Ovary (tissue), 9 donors: Measurements from ENCODE around the gene NXF1. TPM values are rescaled to one million over a fixed set of nuclear protein-coding genes. Genes with fewer than 3 reads are reported as not detected.
"Not testable (repeated sequence)": the region's sequence is repeated elsewhere in the genome, so short reads cannot be mapped to it uniquely, and the experiment has no call there.

Source experiments
- DNase-seq, 5 donors: peaks; one replicate each; pipeline ENCODE4 v3.0.0-alpha.2; 2019 to 2020
- H3K27ac ChIP-seq, 2 donors: fragments of 200-600 bp; one replicate each; pipeline versions ENCODE4 v1.5.1 to v1.8.0; 2019 to 2022
- H3K27me3 ChIP-seq: fragments of 200-600 bp; one replicate; pipeline ENCODE4 v1.8.0; 2022
- H3K36me3 ChIP-seq: fragments of 200-600 bp; sonication (generic); one replicate; pipeline ENCODE4 v1.5.1; 2019
- H3K4me1 ChIP-seq: one replicate; pipeline ENCODE4 v1.8.1; 2013; ENCODE audit warnings: mild to moderate bottlenecking, moderate library complexity; ENCODE audit not compliant: insufficient read depth
- H3K4me3 ChIP-seq: fragments of 200-600 bp; sonication (generic); one replicate; pipeline ENCODE4 v1.5.1; 2017
- H3K9me3 ChIP-seq, 2 donors: fragments of 200-600 bp in 1 of 2; sonication (generic) in 1 of 2; one replicate each; pipeline versions ENCODE4 v1.5.1 to v1.8.1; 2013 to 2019; ENCODE audit warnings: mild to moderate bottlenecking in 1 of 2, moderate library complexity in 1 of 2
- CTCF ChIP-seq, 3 donors: fragments of 450-650 bp in 2 of 3; fragments of 200-600 bp in 1 of 3; IDR thresholded peaks; one replicate each; pipeline versions ENCODE4 v1.5.1 to v1.8.0; 2016 to 2022; ENCODE audit warnings: antibody characterized with exemption in 3 of 3, mild to moderate bottlenecking in 1 of 3
- EP300 ChIP-seq: sonication (generic); formaldehyde crosslinking; IDR thresholded peaks from one replicate; pipeline ENCODE4 v1.6.1; 2017; ENCODE audit warnings: antibody characterized with exemption
- POLR2A ChIP-seq: fragments of 450-650 bp; IDR thresholded peaks from one replicate; pipeline ENCODE4 v1.6.1; 2017; ENCODE audit warnings: antibody characterized with exemption, mild to moderate bottlenecking, moderate library complexity
- WGBS, 3 donors: extraction: QIAGEN DNeasy Blood & Tissue Kit in 1 of 3; methylation state at CpG; one replicate each; pipeline versions ENCODE4 v1.1.5 to v1.1.7; 2013 to 2017; 5-methylcytosine and 5-hydroxymethylcytosine counted together
- intact Hi-C, 4 donors: fragments of 100-400 bp; cut with DNase I; formaldehyde crosslinking; loops; one replicate each; pipeline versions ENCODE4 v1.11.0 to v1.15.1; 2022 to 2023
- polyA plus RNA-seq, 2 donors: library from polyadenylated mRNA; stranded (reverse); fragments of 200-250 nt in 1 of 2; fragments of 350-450 nt in 1 of 2; fragmentation: Illumina TruSeq in 1 of 2; extraction: RNeasy Lipid Tissue Mini Kit (QIAGEN cat#74804) in 1 of 2; gene quantifications; one replicate each; pipeline ENCODE4 v1.2.3, GENCODE V29; 2013 to 2014
- total RNA-seq, 7 donors: library from RNA; depleted of rRNA in 2 of 7; stranded (reverse); fragments of >200 nt in 2 of 7; fragmentation: NEBNext Ultra II Directional in 3 of 7; extraction: Animal tissue kit (Norgen Biotek cat#: 25700) in 3 of 7; gene quantifications; one replicate each; pipeline versions ENCODE4 v1.1.0 to v1.2.4, GENCODE V29; 2016 to 2023
- donor health status: DM: no; HTN: no; CAD: no; lungs with moderate emphysema.
- donor health status: DM: no; HTN: no; CAD: no.
- donor health status: Bipolar disorder and iron deficiency.
- donor health status: DM: yes; HTN: yes; CAD: no.
- donor health status: DM: no; HTN: no; CAD: no.
- donor health status: DM: yes; HTN: yes; CAD: no.

NXF1 gene
- total and polyA plus RNA-seq, 9 donors: 48.8 to 125 (median 80.1) TPM

- DNase-seq: no peak
- Histone ChIP-seq H3K4me3 (no peak overlapping the region), H3K4me1 (no peaks in the 10 kb centered on the region), H3K27ac (no peak overlapping the region), H3K9me3 (no peaks in the 10 kb centered on the region), H3K27me3 (no peaks in the 10 kb centered on the region), H3K36me3 (no peaks in the 10 kb centered on the region)
- WGBS, 3 donors: 85 to 94% (median 91%) methylated on average over 3 of the region's 3 CpGs
- no peak for TF ChIP-seq POLR2A
- no peak for TF ChIP-seq EP300
- no peak for TF ChIP-seq CTCF (IDR thresholded peaks at IDR 0.05)
- intact Hi-C loops: no loop called here
Observed at GRCh38 chr11:62846177-62846576, 40.9 kb upstream of the NXF1 start.

- Histone ChIP-seq H3K27me3 (no peaks in the 10 kb centered on the region), H3K36me3 (no peaks in the 10 kb centered on the region), H3K27ac (no peak overlapping the region), H3K4me1 (no peaks in the 10 kb centered on the region), H3K4me3 (no peak overlapping the region), H3K9me3 (no peaks in the 10 kb centered on the region)
- DNase-seq: no peak
- intact Hi-C loops: loop anchor here in 1 of 4 donors (5.0 kb wide), 1 partner anchor 117 kb away; the partner anchor contains the start of genes HNRNPUL2 and TTC9C
- no peak for TF ChIP-seq EP300
- no peak for TF ChIP-seq CTCF (IDR thresholded peaks at IDR 0.05)
- no peak for TF ChIP-seq POLR2A
- WGBS, 3 donors: 94 to 95% (median 95%) methylated on average over 3 of the region's 3 CpGs
Observed at GRCh38 chr11:62844154-62844553, 38.9 kb upstream of the NXF1 start.

GRCh38 chr11:62843466-62843865 lies 38.2 kb upstream of the NXF1 start:
- Histone ChIP-seq H3K9me3 (no peaks in the 10 kb centered on the region), H3K27ac (no peak overlapping the region), H3K4me3 (no peak overlapping the region), H3K27me3 (no peaks in the 10 kb centered on the region), H3K4me1 (no peaks in the 10 kb centered on the region), H3K36me3 (no peaks in the 10 kb centered on the region)
- 91 to 96% (median 95%) methylated on average over 3 of the region's 3 CpGs for WGBS, 3 donors
- no peak for DNase-seq
- TF ChIP-seq POLR2A: no peak
- no peak for TF ChIP-seq EP300
- no peak for TF ChIP-seq CTCF (IDR thresholded peaks at IDR 0.05)
- intact Hi-C loops: loop anchor here in 1 of 4 donors (5.0 kb wide), 1 partner anchor 116 kb away; the partner anchor contains the start of genes HNRNPUL2 and TTC9C

GRCh38 chr11:62842891-62843290 lies 37.7 kb upstream of the NXF1 start:
- intact Hi-C loops: loop anchor here in 1 of 4 donors (5.0 kb wide), 1 partner anchor 116 kb away; the partner anchor contains the start of genes HNRNPUL2 and TTC9C
- WGBS, 3 donors: 80 to 85% (median 81%) methylated on average over 9 of the region's 9 CpGs
- H3K4me3 ChIP-seq, H3K4me1 ChIP-seq, H3K27me3 ChIP-seq, H3K36me3 ChIP-seq, H3K9me3 ChIP-seq, DNase-seq: not testable (repeated sequence)
- peak overlapping the region; percentile 95 to 98 for H3K27ac ChIP-seq

GRCh38 chr11:62842171-62842741 lies 37.0 kb upstream of the NXF1 start:
- DNase-seq: peak; percentile 44 to 83 (median 65)
- Histone ChIP-seq H3K27me3 (no peaks in the 10 kb centered on the region), H3K27ac (peak overlapping the region; percentile 95 to 98), H3K4me1 (no peaks in the 10 kb centered on the region), H3K9me3 (no peaks in the 10 kb centered on the region), H3K36me3 (no peaks in the 10 kb centered on the region), H3K4me3 (peak overlapping the region; percentile 48)
- TF ChIP-seq POLR2A (no peak), EP300 (no peak), CTCF (IDR thresholded peaks at IDR 0.05) (no peak)
- 7% methylated on average over 30 of the region's 30 CpGs for WGBS, 3 donors
- intact Hi-C loops: loop anchor here in 1 of 4 donors (5.0 kb wide), 1 partner anchor 115 kb away; the partner anchor contains the start of genes HNRNPUL2 and TTC9C
